ENCODE results near the gene TLK1.
"Not testable (repeated sequence)": the region's sequence is repeated elsewhere in the genome, so short reads cannot be mapped to it uniquely, and the experiment has no call there.

The TLK1 gene

GRCh38 chr2:171139860-171140259 is 20.8 kb downstream of the TLK1 start:
- DNase-seq = no peak

- no peak for DNase-seq
Observed at GRCh38 chr2:171136024-171136423, 24.7 kb downstream of the TLK1 start.

GRCh38 chr2:171134624-171135230 is 26.0 kb downstream of the TLK1 start:
- no peak for DNase-seq

GRCh38 chr2:171132086-171132485 is 28.6 kb downstream of the TLK1 start:
- DNase-seq = no peak

GRCh38 chr2:171128461-171128860 is 32.2 kb downstream of the TLK1 start:
- DNase-seq = no peak

- no peak for DNase-seq
Observed at GRCh38 chr2:171124541-171124940, 36.2 kb downstream of the TLK1 start.

- no peak for DNase-seq
Observed at GRCh38 chr2:171109571-171109970, 51.1 kb downstream of the TLK1 start.

GRCh38 chr2:171109020-171109419 is 51.7 kb downstream of the TLK1 start:
- no peak for DNase-seq

GRCh38 chr2:171107803-171108202 is 52.9 kb downstream of the TLK1 start:
- DNase-seq = no peak

GRCh38 chr2:171104379-171104778 is 56.3 kb downstream of the TLK1 start:
- DNase-seq = no peak

- no peak for DNase-seq
Observed at GRCh38 chr2:171102802-171103201, 57.9 kb downstream of the TLK1 start.

GRCh38 chr2:171100370-171100769 is 60.3 kb downstream of the TLK1 start:
- no peak for DNase-seq

GRCh38 chr2:171098607-171099006 is 62.1 kb downstream of the TLK1 start:
- DNase-seq = no peak

- DNase-seq = no peak
Observed at GRCh38 chr2:171095014-171095582, 65.6 kb downstream of the TLK1 start.

GRCh38 chr2:171091517-171091916 is 69.2 kb downstream of the TLK1 start:
- DNase-seq = not testable (repeated sequence)

- DNase-seq = no peak
Observed at GRCh38 chr2:171089489-171089888, 71.2 kb downstream of the TLK1 start.

- DNase-seq = no peak
Observed at GRCh38 chr2:171088057-171088834, 72.4 kb downstream of the TLK1 start.

- DNase-seq = no peak
Observed at GRCh38 chr2:171087547-171087946, 73.1 kb downstream of the TLK1 start.

- peak; percentile 17 for DNase-seq
Observed at GRCh38 chr2:171086352-171087290, 74.1 kb downstream of the TLK1 start.

GRCh38 chr2:171084128-171084527 is 76.6 kb downstream of the TLK1 start:
- DNase-seq = no peak

- DNase-seq = no peak
Observed at GRCh38 chr2:171083451-171083850, 77.2 kb downstream of the TLK1 start.

- no peak for DNase-seq
Observed at GRCh38 chr2:171081649-171082111, 79.0 kb downstream of the TLK1 start.

GRCh38 chr2:171080607-171081006 is 80.1 kb downstream of the TLK1 start:
- no peak for DNase-seq
